Sigmoid colon (tissue), 7 donors: ENCODE data around the gene RFX4. TPM values are rescaled to one million over a fixed set of nuclear protein-coding genes. Genes with fewer than 3 reads are reported as not detected.

Experiments used
- DNase-seq: peaks from one replicate; pipeline ENCODE4 v3.0.0-alpha.2; 2019
- H3K27ac ChIP-seq, 4 donors: fragments of 200-600 bp; sonication (generic); one replicate each; pipeline ENCODE4 v1.5.1; 2016 to 2019; ENCODE audit warnings: mild to moderate bottlenecking in 1 of 4
- H3K27me3 ChIP-seq, 3 donors: fragments of 200-600 bp; sonication (generic); one replicate each; pipeline ENCODE4 v1.5.1; 2019; ENCODE audit warnings: mild to moderate bottlenecking in 1 of 3
- H3K36me3 ChIP-seq, 4 donors: fragments of 200-600 bp; sonication (generic); one replicate each; pipeline ENCODE4 v1.5.1; 2016 to 2019
- H3K4me1 ChIP-seq, 4 donors: fragments of 200-600 bp; sonication (generic); one replicate each; pipeline ENCODE4 v1.5.1; 2017 to 2019
- H3K4me3 ChIP-seq, 4 donors: fragments of 200-600 bp; sonication (generic); one replicate each; pipeline ENCODE4 v1.5.1; 2017 to 2019; ENCODE audit warnings: mild to moderate bottlenecking in 2 of 4, moderate library complexity in 1 of 4
- H3K9me3 ChIP-seq, 4 donors: fragments of 200-600 bp in 3 of 4; sonication (generic) in 3 of 4; one replicate each; pipeline versions ENCODE4 v1.5.1 to v1.6.1; 2013 to 2019
- CTCF ChIP-seq, 4 experiments: fragments of 450-650 bp in 3 of 4; fragments of 200-600 bp in 1 of 4; IDR thresholded peaks; one replicate each; pipeline ENCODE4 v1.5.1; 2016 to 2019; ENCODE audit warnings: antibody characterized with exemption in 4 of 4, mild to moderate bottlenecking in 3 of 4, moderate library complexity in 2 of 4
- EP300 ChIP-seq, 4 donors: sonication (generic); formaldehyde crosslinking; IDR thresholded peaks; one replicate each; pipeline ENCODE4 v1.6.1; 2017; ENCODE audit warnings: antibody characterized with exemption in 4 of 4
- POLR2A ChIP-seq, 2 donors: fragments of 450-650 bp; IDR thresholded peaks; one replicate each; pipeline ENCODE4 v1.6.1; 2016; ENCODE audit warnings: antibody characterized with exemption in 2 of 2, mild to moderate bottlenecking in 2 of 2, moderate library complexity in 2 of 2
- POLR2AphosphoS5 ChIP-seq, 4 donors: sonication (generic); formaldehyde crosslinking; IDR thresholded peaks; one replicate each; pipeline ENCODE4 v1.6.1; 2017; ENCODE audit warnings: antibody characterized with exemption in 4 of 4
- WGBS, 2 donors: extraction: QIAGEN DNeasy Blood & Tissue Kit; methylation state at CpG; one replicate each; pipeline ENCODE4 v1.1.7; 2013; 5-methylcytosine and 5-hydroxymethylcytosine counted together
- intact Hi-C: fragments of 100-400 bp; cut with DNase I; formaldehyde crosslinking; loops from one replicate; pipeline ENCODE4 v1.15.1; 2023
- polyA plus RNA-seq, 3 donors: library from polyadenylated mRNA; stranded (reverse); fragments of 200-250 nt; gene quantifications; one replicate each; pipeline ENCODE4 v1.2.3, GENCODE V29; 2013
- total RNA-seq, 4 donors: library from RNA; depleted of rRNA; stranded (reverse); fragments of >200 nt; gene quantifications; one replicate each; pipeline ENCODE4 v1.1.0, GENCODE V29; 2016
- donor health status: healthy with polysubstance abuse.
- donor health status: Bipolar disorder and iron deficiency.
- donor health status: healthy.

The RFX4 gene
- total and polyA plus RNA-seq, 7 donors, result 0.01 TPM; not detected in 6

- Histone ChIP-seq H3K27me3 (no peaks in the 10 kb centered on the region), H3K36me3 (peaks cover 0 to 23% (median 0%) of the 10 kb centered on the region in 4 donors), H3K27ac (no peak overlapping the region), H3K9me3 (no peaks in the 10 kb centered on the region), H3K4me1 (no peaks in the 10 kb centered on the region), H3K4me3 (no peak overlapping the region)
- DNase-seq, result no peak
- intact Hi-C loops, result no loop called here
- no peak for TF ChIP-seq POLR2A (IDR thresholded peaks at IDR 0.05)
- no peak for TF ChIP-seq POLR2AphosphoS5 (IDR thresholded peaks at IDR 0.05)
- TF ChIP-seq CTCF (IDR thresholded peaks at IDR 0.05), result no peak
- TF ChIP-seq EP300 (IDR thresholded peaks at IDR 0.05), result no peak
These were observed 208.7 kb downstream of the RFX4 start for GRCh38 chr12:106791531-106791930.

GRCh38 chr12:106794369-106794768, 211.6 kb downstream of the RFX4 start:
- Histone ChIP-seq H3K36me3 (peaks cover 0 to 17% (median 0%) of the 10 kb centered on the region in 4 donors), H3K4me3 (no peak overlapping the region), H3K4me1 (no peaks in the 10 kb centered on the region), H3K27ac (no peak overlapping the region), H3K27me3 (no peaks in the 10 kb centered on the region), H3K9me3 (no peaks in the 10 kb centered on the region)
- no peak for TF ChIP-seq EP300 (IDR thresholded peaks at IDR 0.05)
- intact Hi-C loops, result no loop called here
- WGBS, 2 donors, result 83 to 90% methylated on average over 1 of the region's 1 CpG
- DNase-seq, result no peak

- 39 to 54% methylated on average over 1 of the region's 1 CpG for WGBS, 2 donors
- TF ChIP-seq POLR2A (IDR thresholded peaks at IDR 0.05), result no peak
- no peak for TF ChIP-seq EP300 (IDR thresholded peaks at IDR 0.05)
- TF ChIP-seq CTCF (IDR thresholded peaks at IDR 0.05), result no peak
- TF ChIP-seq POLR2AphosphoS5 (IDR thresholded peaks at IDR 0.05), result no peak
- Histone ChIP-seq H3K4me3 (no peak overlapping the region), H3K36me3 (peaks cover 0 to 14% (median 0%) of the 10 kb centered on the region in 4 donors), H3K27ac (no peak overlapping the region), H3K27me3 (no peaks in the 10 kb centered on the region), H3K4me1 (no peaks in the 10 kb centered on the region), H3K9me3 (no peaks in the 10 kb centered on the region)
- DNase-seq, result no peak
- intact Hi-C loops, result no loop called here
These were observed 218.4 kb downstream of the RFX4 start for GRCh38 chr12:106801167-106801708.

GRCh38 chr12:106801830-106802533, 219.2 kb downstream of the RFX4 start:
- no peak for DNase-seq
- H3K9me3 ChIP-seq, result no peaks in the 10 kb centered on the region
- no peak overlapping the region for H3K27ac ChIP-seq
- TF ChIP-seq POLR2A (IDR thresholded peaks at IDR 0.05) (no peak), EP300 (IDR thresholded peaks at IDR 0.05) (no peak), POLR2AphosphoS5 (IDR thresholded peaks at IDR 0.05) (no peak), CTCF (IDR thresholded peaks at IDR 0.05) (no peak)
- H3K4me1 ChIP-seq, result no peaks in the 10 kb centered on the region
- no peak overlapping the region for H3K4me3 ChIP-seq
- 87 to 92% methylated on average over 4 of the region's 4 CpGs for WGBS, 2 donors
- no peaks in the 10 kb centered on the region for H3K27me3 ChIP-seq
- intact Hi-C loops, result no loop called here
- peaks cover 0 to 21% (median 0%) of the 10 kb centered on the region in 4 donors for H3K36me3 ChIP-seq

- Histone ChIP-seq H3K36me3 (peaks cover 0 to 21% (median 0%) of the 10 kb centered on the region in 4 donors), H3K27me3 (no peaks in the 10 kb centered on the region), H3K4me3 (no peak overlapping the region), H3K4me1 (no peaks in the 10 kb centered on the region), H3K27ac (no peak overlapping the region), H3K9me3 (no peaks in the 10 kb centered on the region)
- no peak for DNase-seq
- intact Hi-C loops, result no loop called here
- TF ChIP-seq EP300 (IDR thresholded peaks at IDR 0.05), result no peak
- TF ChIP-seq POLR2A (IDR thresholded peaks at IDR 0.05), result no peak
- TF ChIP-seq POLR2AphosphoS5 (IDR thresholded peaks at IDR 0.05), result no peak
- no peak for TF ChIP-seq CTCF (IDR thresholded peaks at IDR 0.05)
- 19 to 58% methylated on average over 3 of the region's 3 CpGs for WGBS, 2 donors
These were observed 221.9 kb downstream of the RFX4 start for GRCh38 chr12:106804668-106805067.

Other genes starting within 250 kb of the RFX4 start
- gene POLR3B, start 225.3 kb upstream of the RFX4 start, total RNA-seq, result 1 to 10 TPM; 3.9 to 5.4 (median 4.8) TPM
- gene POLR3B, start 225.3 kb upstream of the RFX4 start, polyA plus RNA-seq, result 1 to 10 TPM; 1.8 to 4.0 (median 3.5) TPM
- 10 to 100 TPM; 17.6 to 27.8 (median 20.0) TPM for gene RIC8B, start 191.7 kb downstream of the RFX4 start, total RNA-seq
- gene RIC8B, start 191.7 kb downstream of the RFX4 start, polyA plus RNA-seq, result 1 to 10 TPM; 5.3 to 6.0 (median 5.6) TPM